GM12878 (cell line): Measurements from ENCODE around the gene MACROD2. TPM values are rescaled to one million over a fixed set of nuclear protein-coding genes. Genes with fewer than 3 reads are reported as not detected.

ENCODE experiments used
- ATAC-seq: fragments of 200-7000 bp; cut with Tn5 transposase; 3 replicates; pipeline ENCODE4 v1.9.1; 2020; ENCODE audit warnings: mild to moderate bottlenecking, moderate library complexity
- BruUV-seq: library from RNA; stranded (reverse); fragments of 400-500 nt; replicated peaks from 2 replicates; lab custom pipeline; 2021; lab: Mats Ljungman, UMichigan
- CTCF ChIA-PET: fragments of 300-600 bp; sonication (Branson Sonifier 250); formaldehyde crosslinking; extraction: SDS; loops from one replicate; lab custom pipeline; 2021; ENCODE audit warnings: inconsistent platforms; lab: Yijun Ruan, JAX
- POLR2A ChIA-PET: fragments of 350-600 bp; formaldehyde crosslinking; extraction: SDS; loops from one replicate; lab custom pipeline; 2021; ENCODE audit warnings: inconsistent platforms; lab: Charles Lee
- RAD21 ChIA-PET: fragments of 300-600 bp; sonication (Branson Sonifier 250); formaldehyde crosslinking; loops from one replicate; lab custom pipeline; 2023; ENCODE audit warnings: antibody characterized with exemption; ENCODE audit not compliant: unreplicated experiment; lab: Charles Lee
- SMC1A ChIA-PET: fragments of 300-600 bp; sonication (Branson Sonifier 250); formaldehyde crosslinking; loops from one replicate; lab custom pipeline; 2023; ENCODE audit not compliant: unreplicated experiment, uncharacterized antibody; lab: Charles Lee
- DNase-seq: peaks from one replicate; pipeline ENCODE4 v3.0.0-alpha.2; 2011; ENCODE audit warnings: low read depth, low spot score
- FAIRE-seq: peaks from 3 replicates; lab custom pipeline; 2011; peaks lifted over from hg19 to GRCh38; lab: Jason Lieb, UNC
- H2AFZ ChIP-seq: 2 replicates; pipeline ENCODE4 v1.6.0; 2011; ENCODE audit warnings: low read depth, low read length, control low read depth; ENCODE audit not compliant: control insufficient read depth
- H3K27ac ChIP-seq: 2 replicates; pipeline ENCODE4 v1.5.1; 2011; ENCODE audit warnings: control low read depth; ENCODE audit not compliant: control insufficient read depth, insufficient read depth
- H3K27me3 ChIP-seq, 2 experiments: replicated peaks in 1 of 2; 2 replicates each; pipeline versions ENCODE4 v1.6.0 to v1.6.1; 2011; ENCODE audit warnings: low read length in 1 of 2; ENCODE audit not compliant: control insufficient read depth in 2 of 2, insufficient read depth in 2 of 2
- H3K36me3 ChIP-seq, 2 experiments: 2 replicates each; pipeline ENCODE4 v1.5.1; 2011; ENCODE audit warnings: low read length in 1 of 2; ENCODE audit not compliant: control insufficient read depth in 2 of 2, insufficient read depth in 2 of 2
- H3K4me1 ChIP-seq: 2 replicates; pipeline ENCODE4 v1.6.1; 2011; ENCODE audit warnings: mild to moderate bottlenecking, low read length, moderate library complexity, mixed read lengths; ENCODE audit not compliant: control insufficient read depth, insufficient read depth
- H3K4me2 ChIP-seq: 2 replicates; pipeline ENCODE4 v1.6.0; 2011; ENCODE audit warnings: control low read depth; ENCODE audit not compliant: control insufficient read depth, insufficient read depth
- H3K4me3 ChIP-seq: fragments of 200-600 bp; sonication (generic); 2 replicates; pipeline ENCODE4 v1.5.1; 2016
- H3K79me2 ChIP-seq: 2 replicates; pipeline ENCODE4 v1.6.0; 2011; ENCODE audit warnings: low read length; ENCODE audit not compliant: control insufficient read depth, insufficient read depth
- H3K9ac ChIP-seq: 2 replicates; pipeline ENCODE4 v1.8.0; 2011; ENCODE audit warnings: low read length, control low read depth, mixed read lengths; ENCODE audit not compliant: control insufficient read depth, insufficient read depth
- H3K9me3 ChIP-seq: replicated peaks from 3 replicates; pipeline ENCODE4 v1.5.1; 2011; ENCODE audit warnings: mild to moderate bottlenecking, low read length; ENCODE audit not compliant: control insufficient read depth, insufficient read depth
- H4K20me1 ChIP-seq: 2 replicates; pipeline ENCODE4 v1.6.0; 2011; ENCODE audit not compliant: control insufficient read depth, insufficient read depth
- KDM1A ChIP-seq: fragments of 200-600 bp; sonication (generic); IDR thresholded peaks from 2 replicates; pipeline ENCODE4 v1.6.1; 2016; ENCODE audit warnings: borderline replicate concordance
- POLR2AphosphoS2 ChIP-seq: IDR thresholded peaks from 2 replicates; pipeline ENCODE4 v1.6.1; 2011; ENCODE audit warnings: low read depth, mild to moderate bottlenecking, low read length, improper control_type of control experiment, moderate library complexity
- POU2F2 ChIP-seq: IDR thresholded peaks from 3 replicates; pipeline ENCODE4 v1.6.1; 2011; ENCODE audit warnings: low read depth, mild to moderate bottlenecking, low read length, borderline replicate concordance
- SPI1 ChIP-seq: IDR thresholded peaks from 2 replicates; pipeline ENCODE4 v1.6.1; 2011; ENCODE audit warnings: low read depth, mild to moderate bottlenecking, low read length, moderate library complexity, borderline replicate concordance; ENCODE audit not compliant: insufficient read depth
- WGBS: methylation state at CpG from one replicate; pipeline ENCODE4 v1.1.6; 2016; ENCODE audit warnings: low lambda C conversion rate; ENCODE audit not compliant: insufficient replicate concordance, insufficient coverage; ENCODE audit errors: missing lambda C conversion rate; 5-methylcytosine and 5-hydroxymethylcytosine counted together
- in situ Hi-C: fragments of 300-500 bp; cut with MboI; formaldehyde crosslinking; loops from 9 replicates; pipeline ENCODE4 v1.14.3; 2018; ENCODE audit warnings: mixed read lengths
- intact Hi-C: fragments of 100-400 bp; cut with micrococcal nuclease; formaldehyde crosslinking; loops from one replicate; pipeline ENCODE4 v1.14.2; 2022; ENCODE audit not compliant: unreplicated experiment
- polyA plus RNA-seq, 11 experiments: library from polyadenylated mRNA; depleted of rRNA in 4 of 11; unstranded in 6 of 11; stranded (reverse) in 5 of 11; fragments of >200 nt; fragmentation: Nextera tagmentation in 4 of 11; fragmentation: Illumina TruSeq in 1 of 11; extraction: Ambion mirVana in 4 of 11; extraction: Trizol in 1 of 11; gene quantifications; 1 replicate in 1 of 11; 2 replicates in 10 of 11; pipeline versions ENCODE4 v1.2.1 to v1.2.3, GENCODE V29; 2011 to 2016; ENCODE audit warnings: inconsistent platforms in 2 of 11, missing spikeins in 2 of 11, low read depth in 1 of 11
- total RNA-seq, 4 experiments: library from RNA; depleted of rRNA in 3 of 4; stranded (reverse); fragments of >200 nt in 3 of 4; fragmentation: Illumina TruSeq in 1 of 4; extraction: Trizol in 1 of 4; gene quantifications; 2 replicates each; pipeline versions ENCODE4 v1.2.1 to v1.2.3, GENCODE V29; 2013 to 2021

The MACROD2 gene
- total and polyA plus RNA-seq, 10 of the 15 experiments (the other 5 are each of a cell fraction or from before 2014, with no cell fraction given) = 1.1 to 21.5 (median 2.2) TPM

DNA sequence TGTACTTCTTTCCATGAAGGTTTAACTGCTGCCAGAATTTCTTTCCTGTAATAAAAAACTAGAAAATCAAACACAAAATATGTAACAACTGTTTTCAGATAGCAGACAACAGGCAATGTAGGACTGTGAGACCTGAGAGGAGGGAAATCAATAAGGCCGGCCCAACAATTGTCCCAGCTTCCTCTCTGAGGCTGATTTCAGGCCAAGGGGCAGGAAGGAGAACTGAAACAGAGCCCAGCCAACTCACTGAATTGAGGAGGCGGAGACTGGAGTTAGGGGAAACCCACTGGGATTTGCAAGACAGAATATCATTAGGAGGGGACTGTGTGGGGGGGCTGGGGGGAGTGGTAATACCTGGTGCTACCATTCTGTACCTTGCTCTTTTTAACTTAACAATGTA lies 299.9 kb downstream of the MACROD2 start:
- no peaks in the 10 kb centered on the region; a peak in 1 of 4 replicates for H3K27me3 ChIP-seq
- no peaks in the 10 kb centered on the region for H4K20me1 ChIP-seq
- H3K4me3 ChIP-seq = no peak overlapping the region
- ChIA-PET RAD21 (no interaction called here), CTCF (interaction anchor here (1.0 to 1.9 kb wide), 2 partner anchors 9 to 1361 kb away, joined by 3 to 5 read pairs; no protein-coding TSS in a partner anchor), SMC1A (interaction anchor here (1.6 kb wide), 1 partner anchor 9 kb away, joined by 5 read pairs; no protein-coding TSS in a partner anchor), POLR2A (interaction anchor here (0.7 kb wide), 1 partner anchor 50 kb away, joined by 3 read pairs; no protein-coding TSS in a partner anchor)
- FAIRE-seq (no peak), DNase-seq (peak; percentile 8), ATAC-seq (peak; percentile 73)
- no peak overlapping the region for H2AFZ ChIP-seq
- H3K36me3 ChIP-seq = no peaks in the 10 kb centered on the region
- no peak overlapping the region for H3K4me2 ChIP-seq
- TF ChIP-seq SPI1 (peak; percentile 70; the same call in 1 of the 2 replicates), POU2F2 (no peak)
- intact Hi-C loops (no loop called here), in situ Hi-C loops (no loop called here)
- 0% methylated on average over 2 of the region's 2 CpGs for WGBS
- no peaks in the 10 kb centered on the region for H3K4me1 ChIP-seq
- BruUV-seq = no TSS peak
- H3K9ac ChIP-seq = no peak overlapping the region
- no peaks in the 10 kb centered on the region for H3K79me2 ChIP-seq
- H3K27ac ChIP-seq = no peak overlapping the region
- no peaks in the 10 kb centered on the region for H3K9me3 ChIP-seq

DNA sequence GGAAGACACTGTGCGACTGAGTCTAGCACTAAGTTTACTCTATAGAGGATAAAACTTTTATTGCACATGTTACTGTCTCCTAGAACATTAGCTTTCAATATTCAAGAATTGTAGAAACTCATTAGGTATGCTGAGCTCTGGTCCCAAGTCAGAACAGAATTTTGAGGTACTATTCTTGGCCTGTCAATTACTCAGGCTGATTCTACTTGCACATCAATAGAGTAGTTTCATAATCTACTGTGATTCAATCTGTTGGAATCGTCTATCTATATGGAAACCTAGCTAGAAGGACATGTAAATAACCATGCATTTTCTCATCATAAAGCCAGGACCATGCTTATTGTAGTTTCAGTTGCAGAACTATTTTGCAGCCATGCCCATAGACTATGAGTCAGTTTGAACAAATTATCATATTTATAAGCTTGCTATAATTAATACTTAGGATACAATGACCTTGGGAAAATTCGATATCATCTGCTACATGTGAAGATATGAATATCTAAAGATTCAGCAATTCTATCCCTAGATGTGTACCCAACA lies 300.5 kb downstream of the MACROD2 start:
- POLR2A ChIA-PET = no interaction called here
- no peak overlapping the region for H3K27ac ChIP-seq
- H2AFZ ChIP-seq = no peak overlapping the region
- SMC1A ChIA-PET = interaction anchor here (1.6 kb wide), 1 partner anchor 9 kb away, joined by 5 read pairs; no protein-coding TSS in a partner anchor
- no peaks in the 10 kb centered on the region for H3K4me1 ChIP-seq
- no peaks in the 10 kb centered on the region for H3K36me3 ChIP-seq
- H4K20me1 ChIP-seq = no peaks in the 10 kb centered on the region
- H3K4me2 ChIP-seq = no peak overlapping the region
- WGBS = 0% methylated on average over 3 of the region's 3 CpGs
- no peaks in the 10 kb centered on the region for H3K79me2 ChIP-seq
- H3K9me3 ChIP-seq = no peaks in the 10 kb centered on the region
- H3K9ac ChIP-seq = no peak overlapping the region
- H3K4me3 ChIP-seq = no peak overlapping the region
- in situ Hi-C loops (no loop called here), intact Hi-C loops (no loop called here)
- TF ChIP-seq KDM1A (no peak), POLR2AphosphoS2 (no peak)
- CTCF ChIA-PET = interaction anchor here (1.0 to 1.9 kb wide), 2 partner anchors 9 to 1360 kb away, joined by 3 to 5 read pairs; no protein-coding TSS in a partner anchor
- FAIRE-seq = no peak
- RAD21 ChIA-PET = no interaction called here
- no peaks in the 10 kb centered on the region; a peak in 1 of 4 replicates for H3K27me3 ChIP-seq
- no TSS peak for BruUV-seq
- DNase-seq = no peak
- no peak for ATAC-seq
